HFFc6 (cell line): ENCODE data around the gene FARS2. TPM values are rescaled to one million over a fixed set of nuclear protein-coding genes. Genes with fewer than 3 reads are reported as not detected.
"Not testable (repeated sequence)": the region's sequence is repeated elsewhere in the genome, so short reads cannot be mapped to it uniquely, and the experiment has no call there.

ENCODE experiments used
- DNase-seq: peaks from one replicate; pipeline ENCODE4 v3.0.0-alpha.2; 2018
- H3K27ac Mint-ChIP-seq: 2 replicates; pipeline ENCODE4 v1.8.0; 2020; ENCODE audit warnings: mild to moderate bottlenecking, mixed read lengths
- H3K27me3 Mint-ChIP-seq: 2 replicates; pipeline ENCODE4 v1.8.0; 2021; ENCODE audit warnings: mild to moderate bottlenecking, moderate library complexity, mixed read lengths; ENCODE audit not compliant: insufficient read depth
- H3K36me3 Mint-ChIP-seq: 2 replicates; pipeline ENCODE4 v1.8.0; 2021; ENCODE audit warnings: low read depth, mixed read lengths
- H3K4me1 Mint-ChIP-seq: 2 replicates; pipeline ENCODE4 v1.8.0; 2020; ENCODE audit warnings: low read depth, mixed read lengths
- H3K4me3 Mint-ChIP-seq: 2 replicates; pipeline ENCODE4 v1.8.0; 2020; ENCODE audit warnings: mild to moderate bottlenecking, moderate library complexity, mixed read lengths
- H3K9me3 Mint-ChIP-seq: 2 replicates; pipeline ENCODE4 v1.8.0; 2020; ENCODE audit warnings: mild to moderate bottlenecking, mixed read lengths
- CTCF ChIP-seq: fragments of 200-600 bp; sonication (generic); IDR thresholded peaks from 2 replicates; pipeline ENCODE4 v1.5.0; 2021; ENCODE audit warnings: antibody characterized with exemption, mild to moderate bottlenecking
- total RNA-seq, 6 experiments: library from RNA; stranded (reverse); fragmentation: NEBNext Ultra II Directional; extraction: Animal tissue kit (Norgen Biotek cat#: 25700); gene quantifications; 2 replicates in 1 of 6; 3 replicates in 5 of 6; pipeline ENCODE4 v1.2.3, GENCODE V29; 2021

Gene FARS2
- total RNA-seq, 6 experiments from 2014 or later: 11.5 to 16.4 (median 13.1) TPM

DNA sequence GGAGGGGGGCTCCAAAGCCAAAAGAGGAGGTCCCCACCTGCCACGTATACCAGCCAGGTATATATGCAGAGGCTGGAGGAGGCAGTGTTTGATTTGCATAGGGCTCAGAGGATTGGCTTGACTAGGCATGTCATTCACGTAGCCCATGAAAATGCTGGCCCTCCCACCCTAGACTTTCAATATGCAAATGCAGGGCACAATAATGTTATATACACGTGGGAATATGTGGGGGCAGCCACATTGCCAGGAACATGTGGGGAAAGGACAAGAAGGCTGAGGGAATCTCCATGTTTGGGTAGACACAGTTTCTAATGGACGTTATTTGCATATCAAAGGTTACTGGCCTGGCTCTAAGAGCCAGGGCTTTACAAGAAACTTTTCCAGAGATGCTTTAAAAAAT lies 301.8 kb downstream of the FARS2 start:
- Mint-ChIP-seq H3K36me3 (0 out of 2 replicates have a peak, but pooled peaks cover 4% of the 10 kb centered on the region), H3K27me3 (no peaks in the 10 kb centered on the region; the same call in none of the 2 replicates), H3K9me3 (no peaks in the 10 kb centered on the region), H3K4me3 (no peak overlapping the region), H3K4me1 (peaks cover 13% of the 10 kb centered on the region), H3K27ac (no peak overlapping the region)
- no peak for DNase-seq
- no peak for TF ChIP-seq CTCF

GRCh38 chr6:5564746-5565145 lies 303.4 kb downstream of the FARS2 start:
- H3K36me3 Mint-ChIP-seq, H3K9me3 Mint-ChIP-seq, H3K27ac Mint-ChIP-seq, DNase-seq, H3K27me3 Mint-ChIP-seq: not testable (repeated sequence)
- Mint-ChIP-seq H3K4me3 (peak overlapping the region; percentile 53), H3K4me1 (peaks cover 20% of the 10 kb centered on the region)

DNA sequence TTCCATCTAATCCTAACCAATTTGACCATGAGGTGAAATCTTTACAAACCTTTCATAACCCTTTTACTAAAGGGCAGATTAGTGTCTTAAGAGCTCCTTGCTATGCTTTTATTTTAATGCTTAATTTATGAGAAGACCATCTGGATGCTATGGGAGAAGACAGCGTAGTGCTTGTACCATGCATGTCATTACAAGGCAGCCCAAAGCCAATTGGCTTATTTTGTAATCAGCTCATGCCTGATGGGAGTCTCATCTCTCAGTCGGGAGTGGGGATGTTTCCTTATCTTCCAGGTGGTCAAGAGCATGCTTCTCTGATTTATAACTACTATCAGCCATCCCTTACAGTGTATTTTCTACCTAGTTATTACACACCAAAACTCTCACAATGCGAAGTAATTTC lies 304.7 kb downstream of the FARS2 start:
- no peak for TF ChIP-seq CTCF

DNA sequence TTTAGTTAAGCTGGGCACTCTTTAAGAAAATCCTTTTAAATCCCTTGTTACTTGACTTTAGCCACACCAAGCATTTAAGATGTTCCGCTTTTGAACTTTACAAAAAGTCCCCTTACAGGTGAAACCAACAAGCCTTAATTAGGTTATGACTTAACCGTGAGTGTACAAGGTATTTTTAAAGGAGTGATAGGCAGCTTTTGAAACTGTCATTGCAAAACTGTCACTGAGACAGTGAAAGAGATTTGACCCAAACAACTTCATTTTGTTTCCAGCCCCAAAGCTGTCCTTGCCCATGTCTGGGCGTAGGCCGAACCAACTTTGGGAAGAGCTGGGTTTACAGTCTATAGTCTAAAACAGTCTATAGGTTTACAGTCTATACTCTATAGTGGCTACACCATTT lies 305.4 kb downstream of the FARS2 start:
- DNase-seq: no peak
- H3K4me1 Mint-ChIP-seq: peaks cover 21% of the 10 kb centered on the region
- no peaks in the 10 kb centered on the region for H3K9me3 Mint-ChIP-seq
- no peak overlapping the region for H3K27ac Mint-ChIP-seq
- no peaks in the 10 kb centered on the region; the same call in none of the 2 replicates for H3K27me3 Mint-ChIP-seq
- no peak overlapping the region for H3K4me3 Mint-ChIP-seq
- H3K36me3 Mint-ChIP-seq: 0 out of 2 replicates have a peak, but pooled peaks cover 4% of the 10 kb centered on the region
- TF ChIP-seq CTCF: no peak

More for the DNA sequence above, 304.7 kb downstream of the FARS2 start:
- Mint-ChIP-seq H3K9me3 (no peaks in the 10 kb centered on the region), H3K4me1 (peaks cover 21% of the 10 kb centered on the region), H3K27me3 (no peaks in the 10 kb centered on the region; the same call in none of the 2 replicates), H3K4me3 (no peak overlapping the region), H3K36me3 (0 out of 2 replicates have a peak, but pooled peaks cover 4% of the 10 kb centered on the region), H3K27ac (no peak overlapping the region)
- DNase-seq: no peak

DNA sequence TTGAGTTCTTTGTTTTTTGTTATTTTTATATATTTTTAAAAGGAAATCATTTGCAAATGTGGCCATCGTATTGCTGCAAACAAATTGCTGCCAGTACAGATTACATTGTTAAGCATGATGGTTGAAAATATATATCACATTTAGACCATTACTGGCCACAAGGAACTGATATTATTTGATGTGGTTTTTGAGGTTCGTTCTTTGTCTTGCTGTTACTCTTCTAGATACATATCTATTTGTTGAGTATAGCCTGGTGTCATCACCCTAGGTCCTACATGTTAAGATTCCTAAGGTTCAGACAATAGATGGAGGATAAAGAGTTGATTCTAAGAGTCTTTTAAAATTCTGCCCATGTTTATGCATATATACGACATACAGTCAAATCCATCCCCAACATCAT lies 306.0 kb downstream of the FARS2 start:
- Mint-ChIP-seq H3K4me1 (peaks cover 21% of the 10 kb centered on the region), H3K27ac (no peak overlapping the region), H3K4me3 (no peak overlapping the region), H3K9me3 (no peaks in the 10 kb centered on the region), H3K27me3 (no peaks in the 10 kb centered on the region; the same call in 1 of the 2 replicates), H3K36me3 (0 out of 2 replicates have a peak, but pooled peaks cover 4% of the 10 kb centered on the region)
- DNase-seq: no peak
- TF ChIP-seq CTCF: no peak

GRCh38 chr6:5567890-5568289 lies 306.6 kb downstream of the FARS2 start:
- no peak for DNase-seq
- Mint-ChIP-seq H3K9me3 (no peaks in the 10 kb centered on the region), H3K4me1 (peaks cover 21% of the 10 kb centered on the region), H3K27ac (no peak overlapping the region), H3K36me3 (0 out of 2 replicates have a peak, but pooled peaks cover 4% of the 10 kb centered on the region), H3K4me3 (no peak overlapping the region), H3K27me3 (no peaks in the 10 kb centered on the region)
- no peak for TF ChIP-seq CTCF
